NB4 (cell line): ENCODE measurements around the gene TPSB2.
A peak's percentile ranks its signal among the peaks of the same experiment; 100 is the strongest.

Source experiments
- MYC ChIP-seq: IDR thresholded peaks from 2 replicates; pipeline ENCODE4 v1.6.1; 2011; ENCODE audit warnings: low read depth, low read length
- POLR2A ChIP-seq: IDR thresholded peaks from 2 replicates; pipeline ENCODE4 v1.6.1; 2011; ENCODE audit warnings: mild to moderate bottlenecking; ENCODE audit not compliant: insufficient read length; ENCODE audit errors: extremely low read depth
- TF ChIP-seq, protein P1 (sequence below): IDR thresholded peaks from one replicate; pipeline ENCODE4 v1.5.1; 2012; ENCODE audit warnings: low read depth, low read length
- TF ChIP-seq, protein P2 (sequence below): IDR thresholded peaks from 2 replicates; pipeline ENCODE4 v1.6.1; 2011; ENCODE audit warnings: low read depth, low read length

DNA sequence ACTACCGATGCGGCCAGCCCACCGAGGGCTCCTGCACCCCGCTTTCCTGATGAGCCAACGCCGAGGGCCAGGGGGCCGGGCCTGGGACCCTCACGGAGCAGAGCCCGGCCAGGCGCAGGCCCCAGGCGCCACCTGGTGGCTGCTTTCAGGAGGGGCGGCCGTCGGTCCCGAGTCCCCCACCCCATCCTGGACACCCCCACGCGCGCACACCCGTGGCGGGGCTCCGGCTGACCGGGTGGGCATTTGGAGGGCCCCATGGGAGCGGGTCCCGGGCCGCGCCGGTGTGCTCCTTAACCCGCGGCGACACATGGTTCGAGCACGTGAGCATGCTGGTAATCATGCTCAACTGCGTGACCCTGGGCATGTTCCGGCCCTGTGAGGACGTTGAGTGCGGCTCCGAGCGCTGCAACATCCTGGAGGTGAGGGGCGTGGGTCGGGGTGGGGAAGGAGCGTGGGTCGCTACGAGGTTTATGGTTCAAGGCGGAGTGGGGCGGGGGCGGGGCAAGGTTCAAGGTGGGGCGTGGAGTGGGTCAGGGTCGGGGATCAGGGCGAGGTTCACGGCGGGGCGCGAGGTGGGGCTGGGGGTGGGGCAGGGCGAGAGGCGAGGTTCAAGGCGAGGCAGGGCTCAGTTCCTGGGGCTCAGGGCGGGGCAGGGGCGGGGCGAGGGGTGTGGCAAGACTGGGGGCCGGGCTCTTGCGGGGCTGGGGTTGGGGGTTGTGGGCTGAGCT, 35.2 kb downstream of the TPSB2 start:
- TF ChIP-seq, protein P1, sequence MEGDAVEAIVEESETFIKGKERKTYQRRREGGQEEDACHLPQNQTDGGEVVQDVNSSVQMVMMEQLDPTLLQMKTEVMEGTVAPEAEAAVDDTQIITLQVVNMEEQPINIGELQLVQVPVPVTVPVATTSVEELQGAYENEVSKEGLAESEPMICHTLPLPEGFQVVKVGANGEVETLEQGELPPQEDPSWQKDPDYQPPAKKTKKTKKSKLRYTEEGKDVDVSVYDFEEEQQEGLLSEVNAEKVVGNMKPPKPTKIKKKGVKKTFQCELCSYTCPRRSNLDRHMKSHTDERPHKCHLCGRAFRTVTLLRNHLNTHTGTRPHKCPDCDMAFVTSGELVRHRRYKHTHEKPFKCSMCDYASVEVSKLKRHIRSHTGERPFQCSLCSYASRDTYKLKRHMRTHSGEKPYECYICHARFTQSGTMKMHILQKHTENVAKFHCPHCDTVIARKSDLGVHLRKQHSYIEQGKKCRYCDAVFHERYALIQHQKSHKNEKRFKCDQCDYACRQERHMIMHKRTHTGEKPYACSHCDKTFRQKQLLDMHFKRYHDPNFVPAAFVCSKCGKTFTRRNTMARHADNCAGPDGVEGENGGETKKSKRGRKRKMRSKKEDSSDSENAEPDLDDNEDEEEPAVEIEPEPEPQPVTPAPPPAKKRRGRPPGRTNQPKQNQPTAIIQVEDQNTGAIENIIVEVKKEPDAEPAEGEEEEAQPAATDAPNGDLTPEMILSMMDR: peak; percentile 43
- TF ChIP-seq MYC (no peak), POLR2A (no peak)
- TF ChIP-seq, protein P2, sequence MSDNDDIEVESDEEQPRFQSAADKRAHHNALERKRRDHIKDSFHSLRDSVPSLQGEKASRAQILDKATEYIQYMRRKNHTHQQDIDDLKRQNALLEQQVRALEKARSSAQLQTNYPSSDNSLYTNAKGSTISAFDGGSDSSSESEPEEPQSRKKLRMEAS: no peak
